Neural progenitor cell (in vitro differentiated cells): ENCODE measurements around the gene CCT6A. TPM values are rescaled to one million over a fixed set of nuclear protein-coding genes. Genes with fewer than 3 reads are reported as not detected.
"Not testable (repeated sequence)": the region's sequence is repeated elsewhere in the genome, so short reads cannot be mapped to it uniquely, and the experiment has no call there.

Experiments
- DNase-seq: peaks from one replicate; pipeline ENCODE4 v3.0.0-alpha.2; 2016; ENCODE audit warnings: low spot score
- H2AFZ ChIP-seq: fragments of 200-600 bp; sonication (generic); replicated peaks from 2 replicates; pipeline ENCODE4 v1.6.1; 2016; ENCODE audit warnings: antibody characterized with exemption
- H3F3A ChIP-seq: fragments of 200-600 bp; sonication (generic); 2 replicates; pipeline ENCODE4 v1.6.1; 2016; ENCODE audit warnings: antibody characterized with exemption, low read depth
- H3K27ac ChIP-seq: fragments of 200-600 bp; sonication (generic); 2 replicates; pipeline ENCODE4 v1.5.1; 2016; ENCODE audit warnings: mild to moderate bottlenecking
- H3K27me3 ChIP-seq: fragments of 200-600 bp; sonication (generic); 2 replicates; pipeline ENCODE4 v1.6.1; 2016; ENCODE audit warnings: mild to moderate bottlenecking, moderate library complexity
- H3K36me3 ChIP-seq: fragments of 200-600 bp; sonication (generic); 2 replicates; pipeline ENCODE4 v1.5.1; 2016
- H3K4me1 ChIP-seq: fragments of 200-600 bp; sonication (generic); 2 replicates; pipeline ENCODE4 v1.6.1; 2016; ENCODE audit warnings: mixed run types
- H3K4me2 ChIP-seq: fragments of 200-600 bp; sonication (generic); 2 replicates; pipeline ENCODE4 v1.6.1; 2016
- H3K4me3 ChIP-seq: fragments of 200-600 bp; sonication (generic); 2 replicates; pipeline ENCODE4 v1.5.1; 2016
- H3K79me2 ChIP-seq: fragments of 200-600 bp; sonication (generic); 2 replicates; pipeline ENCODE4 v1.6.1; 2016; ENCODE audit warnings: low read depth
- H3K9ac ChIP-seq: fragments of 200-600 bp; sonication (generic); 2 replicates; pipeline ENCODE4 v1.6.1; 2016
- H3K9me3 ChIP-seq: fragments of 200-600 bp; sonication (generic); 2 replicates; pipeline ENCODE4 v1.5.1; 2016; ENCODE audit warnings: low read depth
- H4K20me1 ChIP-seq: fragments of 200-600 bp; sonication (generic); 2 replicates; pipeline ENCODE4 v1.6.1; 2016; ENCODE audit warnings: low read depth
- H3K27ac Mint-ChIP-seq: 3 replicates; pipeline ENCODE4 v1.8.0; 2021; ENCODE audit warnings: mixed read lengths
- H3K27me3 Mint-ChIP-seq: 2 replicates; pipeline ENCODE4 v1.8.0; 2022; ENCODE audit warnings: low read depth, mild to moderate bottlenecking, inconsistent platforms, moderate library complexity, mixed read lengths; ENCODE audit not compliant: insufficient read depth
- H3K36me3 Mint-ChIP-seq: 3 replicates; pipeline ENCODE4 v1.8.0; 2021; ENCODE audit warnings: mixed read lengths
- H3K4me1 Mint-ChIP-seq: 3 replicates; pipeline ENCODE4 v1.8.0; 2021; ENCODE audit warnings: mixed read lengths
- H3K4me3 Mint-ChIP-seq: 3 replicates; pipeline ENCODE4 v1.8.0; 2021; ENCODE audit warnings: mild to moderate bottlenecking, moderate library complexity, mixed read lengths
- H3K9me3 Mint-ChIP-seq: 3 replicates; pipeline ENCODE4 v1.8.0; 2020; ENCODE audit warnings: mixed read lengths
- CTCF ChIP-seq: fragments of 200-600 bp; sonication (generic); IDR thresholded peaks from 2 replicates; pipeline ENCODE4 v1.5.1; 2017; ENCODE audit warnings: antibody characterized with exemption, mild to moderate bottlenecking
- EZH2 ChIP-seq: fragments of 200-600 bp; sonication (generic); IDR thresholded peaks from 2 replicates; pipeline ENCODE4 v1.6.1; 2017; ENCODE audit warnings: antibody characterized with exemption, mild to moderate bottlenecking, moderate library complexity
- EZH2phosphoT487 ChIP-seq: fragments of 200-600 bp; sonication (generic); IDR thresholded peaks from 2 replicates; pipeline ENCODE4 v1.6.1; 2017; ENCODE audit warnings: antibody characterized with exemption
- total RNA-seq: library from RNA; depleted of rRNA; stranded (reverse); fragments of >200 nt; gene quantifications from 2 replicates; pipeline ENCODE4 v1.2.3, GENCODE V29; 2015; ENCODE audit warnings: low replicate concordance

Gene CCT6A
- total RNA-seq, 1 donor from 2014 or later, result 349 TPM

GRCh38 chr7:56040730-56041129 lies 10.8 kb upstream of the CCT6A start:
- H3K4me2 ChIP-seq, result no peak overlapping the region
- no peaks in the 10 kb centered on the region for H3K4me1 Mint-ChIP-seq
- H3K79me2 ChIP-seq, result peaks cover 4% of the 10 kb centered on the region
- H3K4me3 ChIP-seq, result no peak overlapping the region
- no peak for DNase-seq
- no peak overlapping the region for H3K27ac ChIP-seq
- H3K36me3 ChIP-seq, result no peaks in the 10 kb centered on the region
- H3K4me1 ChIP-seq, result no peaks in the 10 kb centered on the region
- H3K9ac ChIP-seq, result no peak overlapping the region
- peaks cover 3% of the 10 kb centered on the region for H3K27me3 Mint-ChIP-seq
- H3K27ac Mint-ChIP-seq, result no peak overlapping the region
- no peak overlapping the region for H3K4me3 Mint-ChIP-seq
- H3K36me3 Mint-ChIP-seq, result peaks cover 6% of the 10 kb centered on the region
- no peaks in the 10 kb centered on the region for H3K9me3 ChIP-seq
- H3K27me3 ChIP-seq, result no peaks in the 10 kb centered on the region
- H3F3A ChIP-seq, result no peaks in the 10 kb centered on the region
- no peak for TF ChIP-seq EZH2
- TF ChIP-seq EZH2phosphoT487, result no peak
- TF ChIP-seq CTCF, result no peak
- H4K20me1 ChIP-seq, result no peaks in the 10 kb centered on the region
- H2AFZ ChIP-seq, result no peak overlapping the region
- no peaks in the 10 kb centered on the region for H3K9me3 Mint-ChIP-seq

GRCh38 chr7:56045758-56046157 lies 5.8 kb upstream of the CCT6A start:
- not testable (repeated sequence) for H3K4me1 ChIP-seq, H3K4me3 ChIP-seq
- peaks cover 46% of the 10 kb centered on the region for H3K79me2 ChIP-seq

GRCh38 chr7:56046721-56047445 lies 4.7 kb upstream of the CCT6A start:
- Mint-ChIP-seq H3K27ac (no peak overlapping the region), H3K36me3 (peaks cover 2% of the 10 kb centered on the region), H3K9me3 (no peaks in the 10 kb centered on the region), H3K4me1 (peaks cover 20% of the 10 kb centered on the region), H3K4me3 (no peak overlapping the region), H3K27me3 (peaks cover 7% of the 10 kb centered on the region)
- peaks cover 5% of the 10 kb centered on the region for H3F3A ChIP-seq
- no peaks in the 10 kb centered on the region for H3K9me3 ChIP-seq
- H3K4me3 ChIP-seq, result no peak overlapping the region
- peaks cover 54% of the 10 kb centered on the region for H3K79me2 ChIP-seq
- no peaks in the 10 kb centered on the region for H3K27me3 ChIP-seq
- peak overlapping the region; percentile 35 for H3K4me2 ChIP-seq
- no peaks in the 10 kb centered on the region for H3K4me1 ChIP-seq
- TF ChIP-seq EZH2phosphoT487 (no peak), CTCF (no peak), EZH2 (no peak)
- no peak overlapping the region for H2AFZ ChIP-seq
- DNase-seq, result peak; percentile 23
- H4K20me1 ChIP-seq, result no peaks in the 10 kb centered on the region
- no peaks in the 10 kb centered on the region for H3K36me3 ChIP-seq
- H3K27ac ChIP-seq, result peak overlapping the region; percentile 21
- no peak overlapping the region for H3K9ac ChIP-seq

More at GRCh38 chr7:56045758-56046157, 5.8 kb upstream of the CCT6A start:
- H3K27me3 ChIP-seq, H3K9me3 Mint-ChIP-seq, DNase-seq, H3K36me3 ChIP-seq, H3K27ac ChIP-seq, H2AFZ ChIP-seq, H3K36me3 Mint-ChIP-seq, H3K4me2 ChIP-seq, H3K4me3 Mint-ChIP-seq, H3F3A ChIP-seq, H3K27ac Mint-ChIP-seq, H3K9ac ChIP-seq, H3K27me3 Mint-ChIP-seq, H4K20me1 ChIP-seq, H3K9me3 ChIP-seq: not testable (repeated sequence)
- H3K4me1 Mint-ChIP-seq, result peaks cover 20% of the 10 kb centered on the region

GRCh38 chr7:56047446-56048116 lies 4.0 kb upstream of the CCT6A start:
- H3K4me3 Mint-ChIP-seq, H3K27me3 Mint-ChIP-seq, H3K9me3 ChIP-seq, H3K9ac ChIP-seq, DNase-seq, H3K4me2 ChIP-seq, H3K27me3 ChIP-seq, H3K27ac ChIP-seq, H3K4me3 ChIP-seq, H3K27ac Mint-ChIP-seq, H3K36me3 Mint-ChIP-seq, H2AFZ ChIP-seq, H4K20me1 ChIP-seq, H3K36me3 ChIP-seq, H3K9me3 Mint-ChIP-seq, H3F3A ChIP-seq, H3K4me1 ChIP-seq: not testable (repeated sequence)
- H3K4me1 Mint-ChIP-seq, result peaks cover 23% of the 10 kb centered on the region
- peaks cover 61% of the 10 kb centered on the region for H3K79me2 ChIP-seq
